ENCODE results near the gene PDLIM3.
"Not testable (repeated sequence)": the region's sequence is repeated elsewhere in the genome, so short reads cannot be mapped to it uniquely, and the experiment has no call there.

PDLIM3 gene

GRCh38 chr4:185520119-185520518 lies 15.2 kb downstream of the PDLIM3 start:
- no peak for DNase-seq (ENCODE audit: low read depth)

GRCh38 chr4:185518494-185518893 lies 16.8 kb downstream of the PDLIM3 start:
- no peak for DNase-seq (ENCODE audit: low read depth)

GRCh38 chr4:185518069-185518468 lies 17.2 kb downstream of the PDLIM3 start:
- DNase-seq (ENCODE audit: low read depth), result no peak

GRCh38 chr4:185515248-185515647 lies 20.1 kb downstream of the PDLIM3 start:
- no peak for DNase-seq (ENCODE audit: low read depth)

- DNase-seq (ENCODE audit: low read depth), result no peak
Observed at GRCh38 chr4:185514182-185514697, 21.1 kb downstream of the PDLIM3 start.

GRCh38 chr4:185513489-185514181 lies 21.7 kb downstream of the PDLIM3 start:
- no peak for DNase-seq (ENCODE audit: low read depth)

GRCh38 chr4:185512516-185512915 lies 22.8 kb downstream of the PDLIM3 start:
- DNase-seq (ENCODE audit: low read depth), result no peak

- not testable (repeated sequence) for DNase-seq (ENCODE audit: low read depth)
Observed at GRCh38 chr4:185511243-185511642, 24.1 kb downstream of the PDLIM3 start.

GRCh38 chr4:185510806-185511205 lies 24.5 kb downstream of the PDLIM3 start:
- no peak for DNase-seq (ENCODE audit: low read depth)

GRCh38 chr4:185508181-185508580 lies 27.1 kb downstream of the PDLIM3 start:
- no peak for DNase-seq (ENCODE audit: low read depth)

- DNase-seq (ENCODE audit: low read depth), result no peak
Observed at GRCh38 chr4:185506422-185506821, 28.9 kb downstream of the PDLIM3 start.

GRCh38 chr4:185504098-185505047 lies 30.9 kb downstream of the PDLIM3 start:
- DNase-seq (ENCODE audit: low read depth), result no peak

GRCh38 chr4:185502386-185502785 lies 32.9 kb downstream of the PDLIM3 start:
- DNase-seq (ENCODE audit: low read depth), result no peak

GRCh38 chr4:185500576-185500975 lies 34.7 kb downstream of the PDLIM3 start:
- no peak for DNase-seq (ENCODE audit: low read depth)

- no peak for DNase-seq (ENCODE audit: low read depth)
Observed at GRCh38 chr4:185500035-185500434, 35.3 kb downstream of the PDLIM3 start.

GRCh38 chr4:185488650-185489049 lies 46.7 kb downstream of the PDLIM3 start:
- no peak for DNase-seq (ENCODE audit: low read depth)

- no peak for DNase-seq (ENCODE audit: low read depth)
Observed at GRCh38 chr4:185481401-185481800, 53.9 kb downstream of the PDLIM3 start.

GRCh38 chr4:185480016-185480732 lies 55.1 kb downstream of the PDLIM3 start:
- DNase-seq (ENCODE audit: low read depth), result no peak

GRCh38 chr4:185479507-185479971 lies 55.8 kb downstream of the PDLIM3 start:
- DNase-seq (ENCODE audit: low read depth), result no peak

- no peak for DNase-seq (ENCODE audit: low read depth)
Observed at GRCh38 chr4:185473247-185473646, 62.1 kb downstream of the PDLIM3 start.

GRCh38 chr4:185472103-185472542 lies 63.2 kb downstream of the PDLIM3 start:
- DNase-seq (ENCODE audit: low read depth), result no peak
